ENCODE measurements around the gene ETFRF1. TPM values are rescaled to one million over a fixed set of nuclear protein-coding genes. Genes with fewer than 3 reads are reported as not detected.

ETFRF1 gene
- total RNA-seq, 1 experiment from 2014 or later = 5.9 TPM

DNA sequence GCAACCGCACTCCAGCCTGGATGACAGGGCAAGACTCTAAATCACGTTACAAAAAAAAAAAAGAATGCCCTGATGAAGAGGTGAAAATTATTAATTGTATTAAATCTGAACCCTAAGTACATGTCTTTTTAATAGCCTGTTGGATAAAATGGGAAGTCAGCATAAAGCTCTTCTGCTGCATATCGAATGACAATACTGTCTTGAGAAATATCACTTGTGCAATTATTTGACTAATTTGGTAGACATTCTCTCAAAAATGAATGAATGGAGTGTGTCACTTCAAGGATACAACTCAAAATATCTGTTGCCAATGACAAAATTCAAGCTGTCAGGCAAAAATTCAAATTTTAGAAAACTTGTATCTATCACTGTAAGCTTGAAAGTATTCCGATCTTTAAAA is 39.0 kb upstream of the ETFRF1 start (continued):
- TF ChIP-seq, protein P1, sequence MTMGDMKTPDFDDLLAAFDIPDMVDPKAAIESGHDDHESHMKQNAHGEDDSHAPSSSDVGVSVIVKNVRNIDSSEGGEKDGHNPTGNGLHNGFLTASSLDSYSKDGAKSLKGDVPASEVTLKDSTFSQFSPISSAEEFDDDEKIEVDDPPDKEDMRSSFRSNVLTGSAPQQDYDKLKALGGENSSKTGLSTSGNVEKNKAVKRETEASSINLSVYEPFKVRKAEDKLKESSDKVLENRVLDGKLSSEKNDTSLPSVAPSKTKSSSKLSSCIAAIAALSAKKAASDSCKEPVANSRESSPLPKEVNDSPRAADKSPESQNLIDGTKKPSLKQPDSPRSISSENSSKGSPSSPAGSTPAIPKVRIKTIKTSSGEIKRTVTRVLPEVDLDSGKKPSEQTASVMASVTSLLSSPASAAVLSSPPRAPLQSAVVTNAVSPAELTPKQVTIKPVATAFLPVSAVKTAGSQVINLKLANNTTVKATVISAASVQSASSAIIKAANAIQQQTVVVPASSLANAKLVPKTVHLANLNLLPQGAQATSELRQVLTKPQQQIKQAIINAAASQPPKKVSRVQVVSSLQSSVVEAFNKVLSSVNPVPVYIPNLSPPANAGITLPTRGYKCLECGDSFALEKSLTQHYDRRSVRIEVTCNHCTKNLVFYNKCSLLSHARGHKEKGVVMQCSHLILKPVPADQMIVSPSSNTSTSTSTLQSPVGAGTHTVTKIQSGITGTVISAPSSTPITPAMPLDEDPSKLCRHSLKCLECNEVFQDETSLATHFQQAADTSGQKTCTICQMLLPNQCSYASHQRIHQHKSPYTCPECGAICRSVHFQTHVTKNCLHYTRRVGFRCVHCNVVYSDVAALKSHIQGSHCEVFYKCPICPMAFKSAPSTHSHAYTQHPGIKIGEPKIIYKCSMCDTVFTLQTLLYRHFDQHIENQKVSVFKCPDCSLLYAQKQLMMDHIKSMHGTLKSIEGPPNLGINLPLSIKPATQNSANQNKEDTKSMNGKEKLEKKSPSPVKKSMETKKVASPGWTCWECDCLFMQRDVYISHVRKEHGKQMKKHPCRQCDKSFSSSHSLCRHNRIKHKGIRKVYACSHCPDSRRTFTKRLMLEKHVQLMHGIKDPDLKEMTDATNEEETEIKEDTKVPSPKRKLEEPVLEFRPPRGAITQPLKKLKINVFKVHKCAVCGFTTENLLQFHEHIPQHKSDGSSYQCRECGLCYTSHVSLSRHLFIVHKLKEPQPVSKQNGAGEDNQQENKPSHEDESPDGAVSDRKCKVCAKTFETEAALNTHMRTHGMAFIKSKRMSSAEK (CRISPR knock-in tag; IDR thresholded peaks at IDR 0.05; ENCODE audit: borderline replicate concordance) = no peak
- no peak for TF ChIP-seq NFYB (CRISPR knock-in tag; conservative IDR thresholded peaks at IDR 0.05; ENCODE audit: low read depth)

DNA sequence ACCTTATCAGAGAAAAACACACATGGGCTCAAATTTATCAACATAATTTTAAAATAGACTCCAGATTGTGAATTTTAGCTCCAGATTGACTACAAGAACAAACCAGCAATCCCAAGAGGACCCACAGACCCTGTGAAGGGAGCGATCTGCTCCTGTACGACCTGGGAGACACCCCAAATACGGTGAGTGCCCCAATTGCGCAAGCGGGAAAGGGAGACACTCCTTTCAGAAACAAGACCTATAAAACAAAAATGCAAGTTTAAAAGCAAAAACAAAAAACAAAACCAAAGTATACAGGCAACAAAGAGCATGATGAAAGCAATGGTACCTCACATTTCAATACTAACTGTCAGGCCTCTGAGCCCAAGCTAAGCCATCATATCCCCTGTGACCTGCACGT is 32.2 kb upstream of the ETFRF1 start:
- peaks cover 6% of the 10 kb centered on the region for H3K9me3 Mint-ChIP-seq
- no peak overlapping the region for H3K4me3 Mint-ChIP-seq
- DNase-seq (ENCODE audit: low spot score) (no peak), ATAC-seq (no peak)
- no peaks in the 10 kb centered on the region for H3K36me3 Mint-ChIP-seq
- CTCF ChIA-PET = no interaction called here
- TF ChIP-seq GTF2I (CRISPR knock-in tag; conservative IDR thresholded peaks at IDR 0.05) (no peak), NR2C2 (CRISPR knock-in tag; IDR thresholded peaks at IDR 0.05) (no peak), IRF2 (CRISPR knock-in tag; IDR thresholded peaks at IDR 0.05; ENCODE audit: borderline replicate concordance, low read depth) (no peak)
- TF ChIP-seq, protein P2, sequence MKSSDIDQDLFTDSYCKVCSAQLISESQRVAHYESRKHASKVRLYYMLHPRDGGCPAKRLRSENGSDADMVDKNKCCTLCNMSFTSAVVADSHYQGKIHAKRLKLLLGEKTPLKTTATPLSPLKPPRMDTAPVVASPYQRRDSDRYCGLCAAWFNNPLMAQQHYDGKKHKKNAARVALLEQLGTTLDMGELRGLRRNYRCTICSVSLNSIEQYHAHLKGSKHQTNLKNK (CRISPR knock-in tag; IDR thresholded peaks at IDR 0.05) = no peak
- H3K27me3 Mint-ChIP-seq (ENCODE audit: low read depth) = no peaks in the 10 kb centered on the region
- H3K27ac Mint-ChIP-seq = no peak overlapping the region
- peaks cover 3% of the 10 kb centered on the region; the same call in 1 of the 2 replicates for H3K4me1 Mint-ChIP-seq
- POLR2A ChIA-PET = no interaction called here

DNA sequence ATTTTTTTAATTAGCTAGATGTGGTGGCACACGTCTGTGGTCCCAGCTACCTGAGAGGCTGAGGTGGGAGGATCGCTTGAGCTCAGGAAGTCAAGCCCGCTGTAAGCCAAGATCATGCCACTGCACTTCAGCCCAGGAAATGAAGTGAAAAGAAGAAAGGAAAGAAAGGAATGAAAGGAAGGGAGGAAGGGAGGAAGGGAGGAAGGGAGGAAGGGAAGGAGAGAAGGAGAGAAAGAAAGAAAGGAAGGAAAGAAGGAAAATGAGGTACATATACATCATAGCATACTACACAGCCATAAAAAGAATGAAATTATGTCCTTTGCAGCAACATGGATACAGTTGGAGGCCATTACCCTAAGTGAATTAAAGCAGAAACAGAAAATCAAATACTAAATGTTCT is 12.3 kb upstream of the ETFRF1 start:
- no peaks in the 10 kb centered on the region for H3K4me1 Mint-ChIP-seq
- H3K27me3 Mint-ChIP-seq (ENCODE audit: low read depth) = no peaks in the 10 kb centered on the region
- H3K27ac Mint-ChIP-seq = no peak overlapping the region
- ChIA-PET CTCF (interaction anchor here (1.2 kb wide), 1 partner anchor 28 kb away, joined by 3 read pairs; no protein-coding TSS in a partner anchor), POLR2A (interaction anchor here (0.9 kb wide), 1 partner anchor 12 kb away, joined by 3 read pairs; the partner anchor contains the start of genes DNAI7 and ETFRF1)
- no peak for ATAC-seq
- H3K36me3 Mint-ChIP-seq = no peaks in the 10 kb centered on the region
- H3K4me3 Mint-ChIP-seq = no peak overlapping the region
- no peaks in the 10 kb centered on the region for H3K9me3 Mint-ChIP-seq
- no peak for TF ChIP-seq ZNF263 (CRISPR knock-in tag; IDR thresholded peaks at IDR 0.05; ENCODE audit: low read depth)
- no peak for TF ChIP-seq ZNF423 (CRISPR knock-in tag; IDR thresholded peaks at IDR 0.05)
- TF ChIP-seq ZNF416 (CRISPR knock-in tag; IDR thresholded peaks at IDR 0.05) = no peak
- TF ChIP-seq CBFB (CRISPR knock-in tag; IDR thresholded peaks at IDR 0.05; ENCODE audit: low read depth) = no peak
- no peak for TF ChIP-seq CREB1 (CRISPR knock-in tag; IDR thresholded peaks at IDR 0.05)
- TF ChIP-seq, protein P3, sequence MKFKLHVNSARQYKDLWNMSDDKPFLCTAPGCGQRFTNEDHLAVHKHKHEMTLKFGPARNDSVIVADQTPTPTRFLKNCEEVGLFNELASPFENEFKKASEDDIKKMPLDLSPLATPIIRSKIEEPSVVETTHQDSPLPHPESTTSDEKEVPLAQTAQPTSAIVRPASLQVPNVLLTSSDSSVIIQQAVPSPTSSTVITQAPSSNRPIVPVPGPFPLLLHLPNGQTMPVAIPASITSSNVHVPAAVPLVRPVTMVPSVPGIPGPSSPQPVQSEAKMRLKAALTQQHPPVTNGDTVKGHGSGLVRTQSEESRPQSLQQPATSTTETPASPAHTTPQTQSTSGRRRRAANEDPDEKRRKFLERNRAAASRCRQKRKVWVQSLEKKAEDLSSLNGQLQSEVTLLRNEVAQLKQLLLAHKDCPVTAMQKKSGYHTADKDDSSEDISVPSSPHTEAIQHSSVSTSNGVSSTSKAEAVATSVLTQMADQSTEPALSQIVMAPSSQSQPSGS (CRISPR knock-in tag; IDR thresholded peaks at IDR 0.05; ENCODE audit: borderline replicate concordance, low read depth) = no peak
- DNase-seq (ENCODE audit: low spot score) = no peak

DNA sequence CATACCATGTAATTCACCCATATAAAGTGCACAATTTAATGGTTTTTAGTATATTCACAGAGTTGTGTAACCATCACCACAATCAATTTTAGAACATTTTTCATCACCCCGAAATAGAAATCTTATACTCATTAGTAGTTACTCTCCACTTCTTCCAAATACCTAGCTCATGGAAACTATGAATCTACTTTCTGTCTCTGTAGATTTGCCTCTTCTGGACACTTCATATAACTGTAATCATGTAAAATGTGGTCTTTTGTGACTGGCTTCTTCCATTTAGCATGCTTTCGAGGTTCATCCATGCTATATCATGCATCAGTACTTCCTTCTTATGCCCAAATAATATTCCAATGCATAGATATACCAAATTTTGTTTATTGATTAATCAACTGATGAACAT is 10.9 kb upstream of the ETFRF1 start:
- no peaks in the 10 kb centered on the region for H3K36me3 Mint-ChIP-seq
- ChIA-PET POLR2A (interaction anchor here (0.6 kb wide), 1 partner anchor 195 kb away, joined by 8 read pairs; no protein-coding TSS in a partner anchor), CTCF (no interaction called here)
- no peaks in the 10 kb centered on the region for H3K4me1 Mint-ChIP-seq
- DNase-seq (ENCODE audit: low spot score) (no peak), ATAC-seq (no peak)
- H3K27ac Mint-ChIP-seq = no peak overlapping the region
- H3K4me3 Mint-ChIP-seq = no peak overlapping the region
- H3K9me3 Mint-ChIP-seq = no peaks in the 10 kb centered on the region
- no peaks in the 10 kb centered on the region for H3K27me3 Mint-ChIP-seq (ENCODE audit: low read depth)
- TF ChIP-seq, protein P4, sequence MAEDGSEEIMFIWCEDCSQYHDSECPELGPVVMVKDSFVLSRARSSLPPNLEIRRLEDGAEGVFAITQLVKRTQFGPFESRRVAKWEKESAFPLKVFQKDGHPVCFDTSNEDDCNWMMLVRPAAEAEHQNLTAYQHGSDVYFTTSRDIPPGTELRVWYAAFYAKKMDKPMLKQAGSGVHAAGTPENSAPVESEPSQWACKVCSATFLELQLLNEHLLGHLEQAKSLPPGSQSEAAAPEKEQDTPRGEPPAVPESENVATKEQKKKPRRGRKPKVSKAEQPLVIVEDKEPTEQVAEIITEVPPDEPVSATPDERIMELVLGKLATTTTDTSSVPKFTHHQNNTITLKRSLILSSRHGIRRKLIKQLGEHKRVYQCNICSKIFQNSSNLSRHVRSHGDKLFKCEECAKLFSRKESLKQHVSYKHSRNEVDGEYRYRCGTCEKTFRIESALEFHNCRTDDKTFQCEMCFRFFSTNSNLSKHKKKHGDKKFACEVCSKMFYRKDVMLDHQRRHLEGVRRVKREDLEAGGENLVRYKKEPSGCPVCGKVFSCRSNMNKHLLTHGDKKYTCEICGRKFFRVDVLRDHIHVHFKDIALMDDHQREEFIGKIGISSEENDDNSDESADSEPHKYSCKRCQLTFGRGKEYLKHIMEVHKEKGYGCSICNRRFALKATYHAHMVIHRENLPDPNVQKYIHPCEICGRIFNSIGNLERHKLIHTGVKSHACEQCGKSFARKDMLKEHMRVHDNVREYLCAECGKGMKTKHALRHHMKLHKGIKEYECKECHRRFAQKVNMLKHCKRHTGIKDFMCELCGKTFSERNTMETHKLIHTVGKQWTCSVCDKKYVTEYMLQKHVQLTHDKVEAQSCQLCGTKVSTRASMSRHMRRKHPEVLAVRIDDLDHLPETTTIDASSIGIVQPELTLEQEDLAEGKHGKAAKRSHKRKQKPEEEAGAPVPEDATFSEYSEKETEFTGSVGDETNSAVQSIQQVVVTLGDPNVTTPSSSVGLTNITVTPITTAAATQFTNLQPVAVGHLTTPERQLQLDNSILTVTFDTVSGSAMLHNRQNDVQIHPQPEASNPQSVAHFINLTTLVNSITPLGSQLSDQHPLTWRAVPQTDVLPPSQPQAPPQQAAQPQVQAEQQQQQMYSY (CRISPR knock-in tag; IDR thresholded peaks at IDR 0.05) = no peak
- no peak for TF ChIP-seq IRF2 (CRISPR knock-in tag; IDR thresholded peaks at IDR 0.05; ENCODE audit: borderline replicate concordance, low read depth)
